ENCODE results near the gene SCP2. TPM values are rescaled to one million over a fixed set of nuclear protein-coding genes. Genes with fewer than 3 reads are reported as not detected.

Gene SCP2
- polyA plus RNA-seq, 1 donor, result 287 TPM

DNA sequence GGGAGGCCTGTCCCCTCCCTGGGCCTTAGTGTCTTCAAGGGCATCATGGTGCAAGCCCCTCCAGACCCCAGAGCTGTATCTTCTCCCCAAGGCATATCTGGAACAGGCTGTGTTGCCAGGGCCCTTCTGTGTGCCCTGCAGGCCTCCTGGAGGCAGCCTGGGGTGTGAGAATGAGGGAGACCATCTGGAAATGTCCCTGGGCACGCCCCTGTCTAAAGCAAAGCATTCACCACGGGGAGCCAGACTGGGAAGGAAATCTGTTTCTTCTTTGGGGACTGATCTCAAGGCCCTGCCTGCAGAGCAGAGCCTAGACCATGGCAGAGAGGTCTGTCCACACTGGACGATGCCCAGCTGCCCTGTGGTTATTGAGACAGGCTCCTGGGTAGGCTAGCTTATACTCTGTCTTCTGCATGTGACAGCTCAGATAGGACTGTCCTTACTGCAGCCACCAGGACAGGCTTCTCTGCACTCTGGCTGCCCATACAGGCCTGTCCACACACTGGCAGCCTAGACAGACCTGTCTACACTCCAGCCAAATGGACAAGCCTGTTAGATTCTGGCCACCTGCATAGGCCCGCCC, 159.5 kb downstream of the SCP2 start:
- no CpG with 5 or more reads among the region's 4 CpGs for WGBS (ENCODE audit: insufficient coverage, low lambda C conversion rate)
- Histone ChIP-seq H3K4me1 (ENCODE audit: control insufficient read depth, insufficient read depth, low read length) (peaks cover 14% of the 10 kb centered on the region), H3K27ac (ENCODE audit: low read length) (no peak overlapping the region), H3K9me3 (ENCODE audit: control insufficient read depth, low read depth, low read length) (no peaks in the 10 kb centered on the region), H3K4me3 (ENCODE audit: low read length) (no peak overlapping the region), H3K36me3 (ENCODE audit: control insufficient read depth, insufficient read depth, low read length) (no peaks in the 10 kb centered on the region), H3K27me3 (ENCODE audit: control insufficient read depth, insufficient read depth, low read length) (no peaks in the 10 kb centered on the region)
- DNase-seq, result no peak

DNA sequence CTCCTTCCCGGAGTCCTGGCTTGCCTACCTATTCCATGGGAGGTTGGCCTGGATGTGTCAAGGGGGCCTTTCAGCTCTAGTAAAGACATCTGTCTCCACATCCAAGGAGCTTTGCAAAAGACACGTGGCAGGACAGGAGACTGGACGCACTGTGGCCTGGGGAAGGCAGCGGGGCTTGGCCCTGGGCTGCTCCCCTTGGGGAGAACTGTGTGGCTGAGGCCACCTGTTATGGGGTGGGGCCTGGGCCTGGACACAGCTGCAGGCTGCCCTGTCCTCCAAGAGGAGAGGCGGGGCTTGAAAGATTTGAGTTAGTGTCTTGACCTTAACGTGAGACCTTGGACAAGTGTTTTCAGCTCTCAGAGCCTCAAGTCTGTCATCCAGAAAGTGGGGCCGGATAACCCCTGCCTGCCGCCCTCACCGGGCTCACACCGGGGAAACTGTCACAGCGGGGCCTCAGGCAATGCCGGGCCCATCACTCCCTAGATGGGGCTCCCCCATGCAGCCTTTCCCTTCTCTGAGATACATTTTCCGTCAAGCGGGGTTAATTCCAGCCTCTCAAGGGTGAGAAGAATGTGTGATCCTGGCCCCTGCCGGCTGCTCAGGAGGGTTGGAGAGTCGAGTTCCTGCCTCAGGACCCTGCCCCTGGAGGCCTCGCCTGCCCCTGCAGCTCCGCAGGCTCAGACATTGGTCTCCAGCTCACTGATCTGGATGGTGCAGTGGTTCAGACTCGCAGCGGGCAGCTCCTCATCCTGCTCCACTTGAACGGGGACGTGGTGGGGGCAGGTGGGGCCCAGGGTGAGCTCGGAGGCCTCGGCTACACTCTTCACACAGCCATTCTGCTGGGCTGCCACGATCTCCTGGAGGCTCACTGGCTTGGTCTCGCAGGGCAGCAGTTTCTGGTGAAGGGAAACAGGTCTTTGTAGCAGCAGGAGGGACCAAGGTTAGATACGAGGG, 160.5 kb downstream of the SCP2 start:
- no peak overlapping the region for H3K4me3 ChIP-seq (ENCODE audit: low read length)
- WGBS (ENCODE audit: insufficient coverage, low lambda C conversion rate), result no CpG with 5 or more reads among the region's 27 CpGs
- peaks cover 14% of the 10 kb centered on the region for H3K4me1 ChIP-seq (ENCODE audit: control insufficient read depth, insufficient read depth, low read length)
- no peak overlapping the region for H3K27ac ChIP-seq (ENCODE audit: low read length)
- no peaks in the 10 kb centered on the region for H3K36me3 ChIP-seq (ENCODE audit: control insufficient read depth, insufficient read depth, low read length)
- H3K9me3 ChIP-seq (ENCODE audit: control insufficient read depth, low read depth, low read length), result peaks cover 1% of the 10 kb centered on the region
- H3K27me3 ChIP-seq (ENCODE audit: control insufficient read depth, insufficient read depth, low read length), result no peaks in the 10 kb centered on the region
- no peak for DNase-seq

DNA sequence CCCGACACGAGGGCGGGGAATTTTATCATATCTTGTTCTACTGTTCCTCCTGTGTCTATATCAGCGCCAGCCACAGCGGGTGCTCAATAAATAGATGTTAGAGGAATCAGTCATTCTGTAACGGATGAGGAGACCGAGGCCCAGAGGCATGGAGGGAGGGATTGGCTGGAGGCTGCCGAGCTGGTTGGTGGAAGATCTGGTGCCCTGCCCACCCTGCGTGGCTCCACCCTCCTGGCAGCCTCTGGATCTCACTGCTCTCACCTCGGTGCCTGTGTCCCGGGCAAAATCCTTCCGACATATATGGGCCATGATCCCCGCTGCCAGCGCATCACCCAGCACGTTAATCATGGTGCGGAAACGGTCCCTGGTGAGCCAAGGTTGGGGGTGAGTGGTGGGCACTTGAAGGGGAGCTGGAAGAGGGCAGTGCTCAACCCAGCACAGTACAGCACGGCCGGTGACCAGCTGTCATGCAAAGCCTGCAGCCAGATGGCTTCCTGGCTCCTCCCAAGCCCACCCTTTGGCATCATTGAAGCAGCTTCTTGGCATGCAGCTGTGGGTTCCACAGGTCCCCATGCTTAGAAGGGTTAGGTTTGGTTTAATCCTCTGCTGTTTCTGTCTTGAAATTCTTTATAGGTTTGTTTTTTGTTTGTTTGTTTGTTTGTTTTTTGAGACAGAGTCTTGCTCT, 161.7 kb downstream of the SCP2 start:
- DNase-seq, result no peak
- no peaks in the 10 kb centered on the region for H3K36me3 ChIP-seq (ENCODE audit: control insufficient read depth, insufficient read depth, low read length)
- peaks cover 7% of the 10 kb centered on the region for H3K9me3 ChIP-seq (ENCODE audit: control insufficient read depth, low read depth, low read length)
- no peak overlapping the region for H3K4me3 ChIP-seq (ENCODE audit: low read length)
- H3K27ac ChIP-seq (ENCODE audit: low read length), result no peak overlapping the region
- H3K27me3 ChIP-seq (ENCODE audit: control insufficient read depth, insufficient read depth, low read length), result no peaks in the 10 kb centered on the region
- H3K4me1 ChIP-seq (ENCODE audit: control insufficient read depth, insufficient read depth, low read length), result peaks cover 14% of the 10 kb centered on the region
- no CpG with 5 or more reads among the region's 19 CpGs for WGBS (ENCODE audit: insufficient coverage, low lambda C conversion rate)

DNA sequence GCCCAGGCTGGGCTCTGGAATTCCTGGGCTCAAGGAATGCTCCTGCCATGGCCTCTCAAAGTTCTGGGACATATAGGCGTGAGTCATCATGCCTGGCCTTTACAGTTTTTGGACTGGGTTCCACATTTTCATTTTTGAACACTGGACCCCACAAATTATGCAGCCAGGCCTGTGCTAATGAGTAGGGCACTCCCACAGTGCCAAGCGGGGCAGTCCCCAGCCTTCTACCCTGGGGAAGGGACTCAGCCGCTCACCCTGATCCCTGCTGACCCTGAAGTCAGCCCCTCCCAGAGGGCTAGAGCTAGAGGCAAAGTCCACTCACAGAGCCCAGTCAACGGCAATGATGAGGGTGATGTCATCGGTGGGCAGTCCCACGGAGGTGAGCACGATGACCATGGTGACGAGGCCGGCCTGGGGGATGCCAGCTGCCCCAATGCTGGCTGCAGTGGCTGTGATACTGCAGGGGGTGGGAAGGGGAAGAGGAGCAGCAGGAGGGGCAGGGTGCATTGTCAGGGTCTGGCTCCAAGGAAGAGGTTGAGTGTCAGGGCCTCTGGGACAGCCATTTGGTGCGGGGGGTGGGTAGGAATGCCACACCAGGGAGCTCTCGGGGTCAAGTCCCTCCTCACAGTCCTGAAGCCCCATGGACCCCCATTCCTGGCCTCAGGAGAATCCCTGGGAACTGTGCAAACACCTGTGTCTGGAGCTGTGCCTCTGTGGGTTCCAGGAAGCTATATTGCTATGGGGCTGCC, 162.6 kb downstream of the SCP2 start:
- Histone ChIP-seq H3K27me3 (ENCODE audit: control insufficient read depth, insufficient read depth, low read length) (no peaks in the 10 kb centered on the region), H3K9me3 (ENCODE audit: control insufficient read depth, low read depth, low read length) (peaks cover 7% of the 10 kb centered on the region), H3K36me3 (ENCODE audit: control insufficient read depth, insufficient read depth, low read length) (no peaks in the 10 kb centered on the region), H3K27ac (ENCODE audit: low read length) (peak overlapping the region; percentile 35), H3K4me3 (ENCODE audit: low read length) (no peak overlapping the region), H3K4me1 (ENCODE audit: control insufficient read depth, insufficient read depth, low read length) (peaks cover 14% of the 10 kb centered on the region)
- peak; percentile 78 to 88 for DNase-seq
- whole genome bisulfite sequencing (ENCODE audit: insufficient coverage, low lambda C conversion rate), result no CpG with 5 or more reads among the region's 11 CpGs

DNA sequence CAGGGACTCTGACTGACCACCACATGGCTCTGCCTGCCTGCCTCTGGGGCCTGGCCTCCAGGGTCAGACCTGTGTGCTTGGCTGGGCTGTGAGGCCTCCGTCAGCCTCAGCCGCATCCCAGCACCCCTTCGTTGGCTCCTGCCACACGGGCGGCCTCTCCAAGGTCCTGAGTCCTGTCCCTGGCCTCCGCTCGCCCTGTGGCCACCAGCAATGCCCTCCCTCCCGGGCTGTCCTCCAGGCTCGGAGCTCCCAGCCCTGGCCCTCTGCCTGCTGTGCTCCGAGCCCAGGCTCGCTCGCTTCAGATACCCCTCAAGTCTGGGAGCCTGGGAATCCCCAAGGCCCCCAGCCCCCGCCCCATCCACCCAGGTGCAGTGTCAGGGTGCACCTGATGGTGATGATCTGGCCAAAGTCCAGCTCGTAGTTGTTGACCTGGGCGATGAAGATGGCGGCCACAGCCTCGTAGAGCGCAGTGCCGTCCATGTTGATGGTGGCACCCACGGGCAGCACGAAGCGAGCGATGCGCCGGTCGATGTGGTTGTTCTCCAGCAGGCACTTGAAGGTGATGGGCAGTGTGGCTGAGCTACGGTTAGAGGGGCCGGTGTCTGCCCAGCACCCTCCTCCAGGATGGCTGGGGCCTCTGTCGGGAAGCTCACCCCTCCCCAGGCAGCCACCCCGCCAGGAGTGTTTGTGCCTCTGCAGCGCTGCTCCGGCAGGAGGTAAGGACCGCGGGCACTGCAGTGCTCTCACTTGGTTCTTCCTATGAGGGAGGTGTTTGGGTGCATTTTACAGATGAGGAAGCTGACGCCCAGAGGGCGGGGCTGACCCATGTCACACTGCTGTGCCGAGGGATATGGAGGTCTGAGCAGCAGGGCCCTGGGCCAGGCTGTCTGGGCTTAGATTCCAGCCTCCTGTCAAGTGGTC, 163.4 kb downstream of the SCP2 start:
- Histone ChIP-seq H3K27me3 (ENCODE audit: control insufficient read depth, insufficient read depth, low read length) (no peaks in the 10 kb centered on the region), H3K4me1 (ENCODE audit: control insufficient read depth, insufficient read depth, low read length) (peaks cover 14% of the 10 kb centered on the region), H3K36me3 (ENCODE audit: control insufficient read depth, insufficient read depth, low read length) (no peaks in the 10 kb centered on the region), H3K4me3 (ENCODE audit: low read length) (no peak overlapping the region), H3K27ac (ENCODE audit: low read length) (no peak overlapping the region), H3K9me3 (ENCODE audit: control insufficient read depth, low read depth, low read length) (peaks cover 9% of the 10 kb centered on the region)
- no CpG with 5 or more reads among the region's 37 CpGs for WGBS (ENCODE audit: insufficient coverage, low lambda C conversion rate)
- DNase-seq, result peak in 1 of 2 donors; percentile 37

DNA sequence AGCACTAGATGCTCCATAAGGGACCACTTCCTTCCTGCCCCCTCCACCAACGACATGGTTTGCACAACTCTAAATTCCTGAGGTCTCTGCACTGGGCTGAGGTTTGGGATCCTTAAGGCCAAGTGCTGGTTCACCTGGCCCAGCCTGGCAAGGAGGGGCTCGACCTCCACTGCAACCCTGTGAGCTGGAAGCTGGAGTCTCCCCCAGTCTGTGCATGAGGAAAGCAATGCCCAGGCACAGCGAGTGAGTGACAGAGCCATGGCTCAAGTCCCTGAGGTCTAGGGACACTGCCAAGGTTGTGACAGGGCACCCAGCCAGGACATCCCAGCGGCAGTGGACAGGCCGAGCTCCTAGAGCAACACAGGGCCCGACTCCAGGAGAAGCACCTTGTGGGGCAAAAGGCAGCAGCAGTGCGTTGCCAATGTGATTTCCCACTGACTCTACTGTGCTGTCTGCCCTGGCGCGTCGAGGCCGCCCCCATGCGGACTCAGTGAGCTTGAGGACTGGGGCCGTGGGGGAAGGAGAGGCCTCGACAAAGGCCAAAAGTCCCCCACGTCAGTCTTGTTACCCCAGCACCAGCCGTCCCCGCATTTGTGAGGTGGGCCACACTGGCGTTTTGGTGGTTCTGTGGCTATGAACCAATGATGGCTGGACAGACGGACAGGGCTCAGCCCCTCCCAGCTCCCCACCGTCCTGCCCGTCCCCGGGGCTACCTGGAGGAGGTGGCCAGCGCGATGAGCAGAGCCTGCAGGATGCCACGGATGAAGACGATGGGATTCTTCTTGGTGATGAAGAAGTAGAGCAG, 165.0 kb downstream of the SCP2 start:
- H3K27me3 ChIP-seq (ENCODE audit: control insufficient read depth, insufficient read depth, low read length), result no peaks in the 10 kb centered on the region
- H3K9me3 ChIP-seq (ENCODE audit: control insufficient read depth, low read depth, low read length), result peaks cover 25% of the 10 kb centered on the region
- no peak overlapping the region for H3K27ac ChIP-seq (ENCODE audit: low read length)
- DNase-seq, result no peak
- H3K4me1 ChIP-seq (ENCODE audit: control insufficient read depth, insufficient read depth, low read length), result peaks cover 14% of the 10 kb centered on the region
- WGBS (ENCODE audit: insufficient coverage, low lambda C conversion rate), result no CpG with 5 or more reads among the region's 26 CpGs
- H3K36me3 ChIP-seq (ENCODE audit: control insufficient read depth, insufficient read depth, low read length), result no peaks in the 10 kb centered on the region
- H3K4me3 ChIP-seq (ENCODE audit: low read length), result no peak overlapping the region

DNA sequence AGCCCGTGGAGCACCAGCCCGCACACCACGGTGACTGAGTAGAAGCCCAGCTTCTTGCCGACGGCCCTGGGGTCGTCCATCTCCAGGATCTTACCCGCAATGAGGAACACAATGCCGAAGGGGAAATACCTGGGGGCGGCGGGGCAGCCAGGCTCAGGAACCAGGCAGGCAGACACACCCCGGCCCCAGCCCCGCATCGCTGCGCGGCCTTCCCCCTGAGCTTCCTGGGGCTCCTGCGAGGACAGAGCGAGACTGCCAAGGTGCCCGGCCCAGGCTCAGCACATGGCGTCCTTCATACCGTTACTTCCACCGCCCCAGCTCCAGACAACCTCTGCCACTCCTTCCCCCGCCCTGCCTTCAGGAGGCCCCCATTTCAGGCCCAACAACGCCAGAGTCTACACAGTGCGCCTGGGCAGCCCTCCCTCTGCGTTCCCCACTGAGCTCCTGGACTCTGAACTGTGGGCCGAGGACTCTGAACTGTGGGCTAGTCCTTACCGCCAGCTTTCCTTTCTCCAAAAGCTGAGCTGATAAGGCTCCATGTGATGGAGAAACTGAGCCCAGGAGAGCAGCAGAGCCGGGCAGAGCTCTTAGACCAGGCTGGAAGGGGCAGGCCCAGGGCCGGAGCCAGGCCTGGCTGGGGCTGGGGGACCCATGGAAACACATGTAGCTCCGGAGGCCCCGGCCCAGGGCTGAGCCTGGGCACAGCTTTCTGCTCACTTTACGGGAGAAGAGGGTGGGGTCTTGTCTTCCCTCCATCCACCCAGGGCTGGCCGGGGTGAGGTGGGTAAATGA, 165.8 kb downstream of the SCP2 start:
- H3K27ac ChIP-seq (ENCODE audit: low read length), result no peak overlapping the region
- no CpG with 5 or more reads among the region's 33 CpGs for WGBS (ENCODE audit: insufficient coverage, low lambda C conversion rate)
- H3K4me1 ChIP-seq (ENCODE audit: control insufficient read depth, insufficient read depth, low read length), result peaks cover 14% of the 10 kb centered on the region
- no peaks in the 10 kb centered on the region for H3K27me3 ChIP-seq (ENCODE audit: control insufficient read depth, insufficient read depth, low read length)
- H3K36me3 ChIP-seq (ENCODE audit: control insufficient read depth, insufficient read depth, low read length), result no peaks in the 10 kb centered on the region
- H3K4me3 ChIP-seq (ENCODE audit: low read length), result no peak overlapping the region
- peak in 1 of 2 donors; percentile 37 for DNase-seq
- peaks cover 33% of the 10 kb centered on the region for H3K9me3 ChIP-seq (ENCODE audit: control insufficient read depth, low read depth, low read length)

DNA sequence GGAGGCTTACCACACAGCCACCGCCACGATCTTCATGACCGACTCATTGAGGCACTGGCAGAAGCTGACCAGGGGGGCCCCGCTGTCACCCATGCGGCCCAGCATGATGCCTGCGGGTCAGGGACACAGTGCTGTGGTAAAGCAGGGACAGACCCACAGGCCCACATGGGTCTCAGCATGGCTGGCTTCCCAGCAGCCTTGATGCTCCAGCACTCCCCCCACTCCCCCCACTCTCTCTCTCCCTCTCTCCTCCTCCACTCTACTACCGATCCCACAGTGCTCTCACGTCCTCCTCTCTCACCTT, 166.3 kb downstream of the SCP2 start:
- H3K9me3 ChIP-seq (ENCODE audit: control insufficient read depth, low read depth, low read length), result peaks cover 38% of the 10 kb centered on the region
- H3K4me1 ChIP-seq (ENCODE audit: control insufficient read depth, insufficient read depth, low read length), result peaks cover 14% of the 10 kb centered on the region
- no peaks in the 10 kb centered on the region for H3K27me3 ChIP-seq (ENCODE audit: control insufficient read depth, insufficient read depth, low read length)
- DNase-seq, result no peak
- H3K4me3 ChIP-seq (ENCODE audit: low read length), result no peak overlapping the region
- no peaks in the 10 kb centered on the region for H3K36me3 ChIP-seq (ENCODE audit: control insufficient read depth, insufficient read depth, low read length)
- 75% methylated on average over 2 of the region's 8 CpGs for WGBS (ENCODE audit: insufficient coverage, low lambda C conversion rate)
- no peak overlapping the region for H3K27ac ChIP-seq (ENCODE audit: low read length)
